Sigmoid colon (tissue), 7 donors: Measurements from ENCODE around the gene ABHD12. TPM values are rescaled to one million over a fixed set of nuclear protein-coding genes. Genes with fewer than 3 reads are reported as not detected.

Experiments
- DNase-seq: peaks from one replicate; pipeline ENCODE4 v3.0.0-alpha.2; 2019
- H3K27ac ChIP-seq, 4 donors: fragments of 200-600 bp; sonication (generic); one replicate each; pipeline ENCODE4 v1.5.1; 2016 to 2019; ENCODE audit warnings: mild to moderate bottlenecking in 1 of 4
- H3K27me3 ChIP-seq, 3 donors: fragments of 200-600 bp; sonication (generic); one replicate each; pipeline ENCODE4 v1.5.1; 2019; ENCODE audit warnings: mild to moderate bottlenecking in 1 of 3
- H3K36me3 ChIP-seq, 4 donors: fragments of 200-600 bp; sonication (generic); one replicate each; pipeline ENCODE4 v1.5.1; 2016 to 2019
- H3K4me1 ChIP-seq, 4 donors: fragments of 200-600 bp; sonication (generic); one replicate each; pipeline ENCODE4 v1.5.1; 2017 to 2019
- H3K4me3 ChIP-seq, 4 donors: fragments of 200-600 bp; sonication (generic); one replicate each; pipeline ENCODE4 v1.5.1; 2017 to 2019; ENCODE audit warnings: mild to moderate bottlenecking in 2 of 4, moderate library complexity in 1 of 4
- H3K9me3 ChIP-seq, 4 donors: fragments of 200-600 bp in 3 of 4; sonication (generic) in 3 of 4; one replicate each; pipeline versions ENCODE4 v1.5.1 to v1.6.1; 2013 to 2019
- EP300 ChIP-seq, 4 donors: sonication (generic); formaldehyde crosslinking; IDR thresholded peaks; one replicate each; pipeline ENCODE4 v1.6.1; 2017; ENCODE audit warnings: antibody characterized with exemption in 4 of 4
- POLR2A ChIP-seq, 2 donors: fragments of 450-650 bp; IDR thresholded peaks; one replicate each; pipeline ENCODE4 v1.6.1; 2016; ENCODE audit warnings: antibody characterized with exemption in 2 of 2, mild to moderate bottlenecking in 2 of 2, moderate library complexity in 2 of 2
- POLR2AphosphoS5 ChIP-seq, 4 donors: sonication (generic); formaldehyde crosslinking; IDR thresholded peaks; one replicate each; pipeline ENCODE4 v1.6.1; 2017; ENCODE audit warnings: antibody characterized with exemption in 4 of 4
- whole genome bisulfite sequencing, 2 donors: extraction: QIAGEN DNeasy Blood & Tissue Kit; methylation state at CpG; one replicate each; pipeline ENCODE4 v1.1.7; 2013; 5-methylcytosine and 5-hydroxymethylcytosine counted together
- intact Hi-C: fragments of 100-400 bp; cut with DNase I; formaldehyde crosslinking; loops from one replicate; pipeline ENCODE4 v1.15.1; 2023
- polyA plus RNA-seq, 3 donors: library from polyadenylated mRNA; stranded (reverse); fragments of 200-250 nt; gene quantifications; one replicate each; pipeline ENCODE4 v1.2.3, GENCODE V29; 2013
- total RNA-seq, 4 donors: library from RNA; depleted of rRNA; stranded (reverse); fragments of >200 nt; gene quantifications; one replicate each; pipeline ENCODE4 v1.1.0, GENCODE V29; 2016
- TF ChIP-seq, protein P1 (sequence below), 4 experiments: fragments of 450-650 bp in 3 of 4; fragments of 200-600 bp in 1 of 4; IDR thresholded peaks; one replicate each; pipeline ENCODE4 v1.5.1; 2016 to 2019; ENCODE audit warnings: antibody characterized with exemption in 4 of 4, mild to moderate bottlenecking in 3 of 4, moderate library complexity in 2 of 4
- donor health status: healthy with polysubstance abuse.
- donor health status: Bipolar disorder and iron deficiency.
- donor health status: healthy.

Gene ABHD12
- total and polyA plus RNA-seq, 7 donors = 18.9 to 49.0 (median 35.7) TPM

DNA sequence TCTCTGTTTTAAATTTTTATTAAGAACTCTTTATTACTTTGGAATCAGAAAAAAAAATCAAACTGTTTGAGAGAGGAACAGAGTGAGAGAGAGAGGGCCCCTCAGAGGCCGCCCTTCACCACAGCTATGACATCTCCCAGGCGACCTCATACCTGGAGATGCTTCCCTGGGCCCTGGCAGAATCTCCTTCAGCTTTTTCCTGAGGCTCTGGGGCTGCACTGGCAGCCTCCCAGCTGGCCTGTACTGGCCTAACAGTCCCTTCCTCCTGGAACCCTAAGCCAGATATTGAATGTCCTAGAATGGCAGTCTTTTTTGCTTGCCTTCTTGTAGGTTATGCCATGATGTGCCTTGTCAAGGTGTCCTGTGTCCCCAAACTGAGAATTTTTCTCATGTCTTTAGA lies 13.7 kb downstream of the ABHD12 start:
- Histone ChIP-seq H3K36me3 (no peaks in the 10 kb centered on the region), H3K9me3 (no peaks in the 10 kb centered on the region), H3K27me3 (no peaks in the 10 kb centered on the region), H3K4me3 (no peak overlapping the region), H3K4me1 (peaks cover 0 to 14% (median 11%) of the 10 kb centered on the region in 4 donors), H3K27ac (peak overlapping the region in 3 of 4 donors; percentile 23 to 50 (median 46))
- intact Hi-C loops = no loop called here
- no peak for TF ChIP-seq EP300 (IDR thresholded peaks at IDR 0.05)
- TF ChIP-seq, protein P1, sequence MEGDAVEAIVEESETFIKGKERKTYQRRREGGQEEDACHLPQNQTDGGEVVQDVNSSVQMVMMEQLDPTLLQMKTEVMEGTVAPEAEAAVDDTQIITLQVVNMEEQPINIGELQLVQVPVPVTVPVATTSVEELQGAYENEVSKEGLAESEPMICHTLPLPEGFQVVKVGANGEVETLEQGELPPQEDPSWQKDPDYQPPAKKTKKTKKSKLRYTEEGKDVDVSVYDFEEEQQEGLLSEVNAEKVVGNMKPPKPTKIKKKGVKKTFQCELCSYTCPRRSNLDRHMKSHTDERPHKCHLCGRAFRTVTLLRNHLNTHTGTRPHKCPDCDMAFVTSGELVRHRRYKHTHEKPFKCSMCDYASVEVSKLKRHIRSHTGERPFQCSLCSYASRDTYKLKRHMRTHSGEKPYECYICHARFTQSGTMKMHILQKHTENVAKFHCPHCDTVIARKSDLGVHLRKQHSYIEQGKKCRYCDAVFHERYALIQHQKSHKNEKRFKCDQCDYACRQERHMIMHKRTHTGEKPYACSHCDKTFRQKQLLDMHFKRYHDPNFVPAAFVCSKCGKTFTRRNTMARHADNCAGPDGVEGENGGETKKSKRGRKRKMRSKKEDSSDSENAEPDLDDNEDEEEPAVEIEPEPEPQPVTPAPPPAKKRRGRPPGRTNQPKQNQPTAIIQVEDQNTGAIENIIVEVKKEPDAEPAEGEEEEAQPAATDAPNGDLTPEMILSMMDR (IDR thresholded peaks at IDR 0.05) = no peak
- no peak for TF ChIP-seq POLR2AphosphoS5 (IDR thresholded peaks at IDR 0.05)
- no peak for TF ChIP-seq POLR2A (IDR thresholded peaks at IDR 0.05)
- WGBS, 2 donors = 91 to 92% methylated on average over 2 of the region's 2 CpGs
- DNase-seq = no peak

DNA sequence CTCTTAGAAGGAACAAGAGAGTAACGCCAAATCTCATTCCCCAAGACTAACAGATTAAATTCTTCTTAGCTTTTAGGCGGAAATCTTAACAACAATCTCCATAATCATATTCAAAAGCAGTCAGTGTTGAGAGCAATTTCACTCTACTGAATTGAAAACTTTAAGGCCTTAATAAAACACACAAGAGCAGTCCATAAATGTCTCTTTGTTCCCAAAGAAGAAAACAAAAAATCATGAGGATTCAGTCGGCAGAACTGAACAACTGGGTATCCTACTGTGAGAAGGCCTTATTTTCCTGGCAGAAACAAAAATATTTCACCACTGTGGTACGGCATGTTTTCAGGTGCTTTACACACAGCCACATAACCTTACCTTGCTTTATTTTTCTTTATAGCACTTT lies 14.4 kb downstream of the ABHD12 start:
- Histone ChIP-seq H3K4me1 (peaks cover 0 to 14% (median 11%) of the 10 kb centered on the region in 4 donors), H3K27me3 (no peaks in the 10 kb centered on the region), H3K27ac (peak overlapping the region in 3 of 4 donors; percentile 23 to 50 (median 46)), H3K36me3 (no peaks in the 10 kb centered on the region), H3K4me3 (no peak overlapping the region), H3K9me3 (no peaks in the 10 kb centered on the region)
- DNase-seq = no peak
- intact Hi-C loops = no loop called here
- 92 to 94% methylated on average over 4 of the region's 4 CpGs for WGBS, 2 donors
- TF ChIP-seq POLR2AphosphoS5 (IDR thresholded peaks at IDR 0.05) = no peak
- no peak for TF ChIP-seq EP300 (IDR thresholded peaks at IDR 0.05)
- TF ChIP-seq POLR2A (IDR thresholded peaks at IDR 0.05) = no peak
- TF ChIP-seq, protein P1 (IDR thresholded peaks at IDR 0.05) = no peak

DNA sequence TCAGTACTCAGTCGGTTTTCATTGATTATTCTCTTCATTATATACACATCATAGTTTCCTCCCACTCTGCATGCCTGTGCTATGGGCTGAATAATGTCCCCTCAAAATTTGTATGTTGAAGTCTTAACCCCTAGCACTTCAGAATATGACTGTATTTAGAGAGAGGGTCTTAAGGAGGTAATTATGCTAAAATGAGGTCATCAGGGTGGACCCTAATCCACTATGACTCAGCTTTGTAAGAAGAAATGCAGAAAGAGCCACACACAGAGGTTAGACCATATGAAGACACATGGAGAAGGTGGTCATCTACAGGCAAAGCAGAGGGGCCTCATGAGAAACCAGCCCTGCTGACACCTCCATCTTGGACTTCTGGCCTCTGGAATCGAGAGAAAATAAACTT lies 15.8 kb downstream of the ABHD12 start:
- no peaks in the 10 kb centered on the region for H3K9me3 ChIP-seq
- intact Hi-C loops = no loop called here
- H3K27me3 ChIP-seq = no peaks in the 10 kb centered on the region
- TF ChIP-seq POLR2AphosphoS5 (IDR thresholded peaks at IDR 0.05) (no peak), EP300 (IDR thresholded peaks at IDR 0.05) (no peak), POLR2A (IDR thresholded peaks at IDR 0.05) (no peak)
- TF ChIP-seq, protein P1 (IDR thresholded peaks at IDR 0.05) = no peak
- H3K4me1 ChIP-seq = peaks cover 0 to 14% (median 11%) of the 10 kb centered on the region in 4 donors
- H3K27ac ChIP-seq = no peak overlapping the region
- 89 to 96% methylated on average over 2 of the region's 2 CpGs for WGBS, 2 donors
- no peak overlapping the region for H3K4me3 ChIP-seq
- no peak for DNase-seq
- H3K36me3 ChIP-seq = no peaks in the 10 kb centered on the region

DNA sequence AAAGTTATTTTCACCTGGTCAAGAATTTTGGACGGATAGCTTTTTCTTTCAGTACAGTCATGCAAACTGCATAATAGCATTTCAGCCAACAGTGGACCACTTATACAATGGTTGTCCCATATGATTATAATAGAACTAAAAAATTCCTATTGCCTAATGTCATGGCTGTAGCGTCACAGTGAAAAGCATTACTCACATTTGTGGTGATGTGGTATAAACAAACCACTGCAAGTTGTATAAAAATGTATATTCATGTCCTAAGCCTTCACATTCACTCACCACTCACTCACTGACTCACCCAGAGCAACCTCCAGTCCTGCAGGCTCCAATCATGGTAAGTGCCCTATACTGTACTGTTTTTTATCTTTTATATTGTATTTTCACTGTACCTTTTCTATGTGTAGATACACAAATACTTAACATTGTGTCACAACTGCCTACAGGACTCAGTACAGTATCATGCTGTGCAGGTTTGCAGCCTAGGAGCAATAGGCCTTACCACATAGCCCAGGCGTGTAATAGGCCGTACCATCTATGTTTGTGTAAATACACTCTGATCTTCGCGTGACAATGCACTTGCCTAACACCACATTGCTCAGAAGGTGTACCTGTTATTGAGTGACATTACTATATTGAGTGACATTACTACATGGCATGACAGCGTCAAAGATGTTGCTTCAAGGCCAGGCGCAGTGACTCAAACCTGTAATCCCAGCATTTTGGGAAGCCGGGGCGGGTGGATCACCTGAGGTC lies 17.9 kb downstream of the ABHD12 start:
- H3K36me3 ChIP-seq = no peaks in the 10 kb centered on the region
- H3K27me3 ChIP-seq = no peaks in the 10 kb centered on the region
- H3K27ac ChIP-seq = no peak overlapping the region
- DNase-seq = no peak
- peaks cover 0 to 14% (median 11%) of the 10 kb centered on the region in 4 donors for H3K4me1 ChIP-seq
- no peaks in the 10 kb centered on the region for H3K9me3 ChIP-seq
- TF ChIP-seq POLR2AphosphoS5 (IDR thresholded peaks at IDR 0.05) (no peak), POLR2A (IDR thresholded peaks at IDR 0.05) (no peak), EP300 (IDR thresholded peaks at IDR 0.05) (no peak)
- TF ChIP-seq, protein P1 (IDR thresholded peaks at IDR 0.05) = no peak
- no peak overlapping the region for H3K4me3 ChIP-seq
- intact Hi-C loops = no loop called here
- 95% methylated on average over 10 of the region's 10 CpGs for WGBS, 2 donors
